HepG2 (cell line): ENCODE measurements around the gene ASCC3. TPM values are rescaled to one million over a fixed set of nuclear protein-coding genes. Genes with fewer than 3 reads are reported as not detected.

Experiments
- CC2D1A ChIP-seq: sonication (generic); formaldehyde crosslinking; IDR thresholded peaks from 2 replicates; pipeline ENCODE4 v1.8.1; 2023; ENCODE audit warnings: mild to moderate bottlenecking, missing genetic modification reagents
- FOXM1 ChIP-seq: sonication (generic); formaldehyde crosslinking; IDR thresholded peaks from 2 replicates; pipeline ENCODE4 v1.5.0; 2020; ENCODE audit warnings: missing genetic modification reagents
- HNRNPLL ChIP-seq: fragments of 200-400 bp; formaldehyde crosslinking; IDR thresholded peaks from 2 replicates; pipeline ENCODE4 v1.6.1; 2017; ENCODE audit warnings: mild to moderate bottlenecking, low read depth, low read length; ENCODE audit not compliant: poor library complexity, severe bottlenecking
- KAT2B ChIP-seq: fragments of 150-350 bp; IDR thresholded peaks from 2 replicates; pipeline ENCODE4 v1.6.1; 2014; ENCODE audit warnings: low read depth, low read length, borderline replicate concordance
- KLF12 ChIP-seq: sonication (generic); formaldehyde crosslinking; IDR thresholded peaks from 2 replicates; pipeline ENCODE4 v1.4.0; 2020; ENCODE audit warnings: missing genetic modification reagents, borderline replicate concordance
- MBNL3 ChIP-seq: fragments of 250-450 bp; sonication (Bioruptor Pico); conservative IDR thresholded peaks from 2 replicates; pipeline ENCODE4 v1.8.0; 2022; ENCODE audit warnings: mild to moderate bottlenecking, inconsistent platforms
- MTF2 ChIP-seq: sonication (generic); formaldehyde crosslinking; IDR thresholded peaks from 2 replicates; pipeline ENCODE4 v1.5.0; 2020; ENCODE audit warnings: missing genetic modification reagents, borderline replicate concordance
- MYNN ChIP-seq: sonication (generic); formaldehyde crosslinking; IDR thresholded peaks from 2 replicates; pipeline ENCODE4 v1.4.0; 2020; ENCODE audit warnings: mild to moderate bottlenecking, low read depth, missing genetic modification reagents
- NCOA5 ChIP-seq: sonication (generic); formaldehyde crosslinking; IDR thresholded peaks from 2 replicates; pipeline ENCODE4 v1.4.0; 2020; ENCODE audit warnings: missing genetic modification reagents
- POGZ ChIP-seq: sonication (generic); formaldehyde crosslinking; IDR thresholded peaks from 2 replicates; pipeline ENCODE4 v1.4.0; 2020; ENCODE audit warnings: mild to moderate bottlenecking, missing genetic modification reagents
- RXRA ChIP-seq: sonication (generic); formaldehyde crosslinking; IDR thresholded peaks from 2 replicates; pipeline ENCODE4 v1.5.1; 2020; ENCODE audit warnings: missing genetic modification reagents
- SAP130 ChIP-seq: IDR thresholded peaks from 2 replicates; pipeline ENCODE4 v1.6.1; 2016; ENCODE audit warnings: low read depth
- ZBTB38 ChIP-seq: sonication (generic); formaldehyde crosslinking; IDR thresholded peaks from 2 replicates; pipeline ENCODE4 v1.5.1; 2020; ENCODE audit warnings: mild to moderate bottlenecking, missing genetic modification reagents
- ZNF136 ChIP-seq: sonication (generic); formaldehyde crosslinking; IDR thresholded peaks from 2 replicates; pipeline ENCODE4 v1.8.1; 2022; ENCODE audit warnings: low read depth, mild to moderate bottlenecking, moderate library complexity, missing genetic modification reagents
- ZNF354B ChIP-seq: sonication (generic); formaldehyde crosslinking; IDR thresholded peaks from 2 replicates; pipeline ENCODE4 v1.8.0; 2022; ENCODE audit warnings: mild to moderate bottlenecking, missing genetic modification reagents
- ZNF772 ChIP-seq: sonication (generic); formaldehyde crosslinking; IDR thresholded peaks from 2 replicates; pipeline ENCODE4 v1.5.0; 2020; ENCODE audit warnings: mild to moderate bottlenecking, missing genetic modification reagents
- polyA plus RNA-seq, 8 experiments: library from polyadenylated mRNA; depleted of rRNA in 3 of 8; stranded (reverse) in 7 of 8; unstranded in 1 of 8; fragments of >200 nt; fragmentation: Illumina TruSeq in 4 of 8; extraction: Trizol in 4 of 8; gene quantifications; 2 replicates each; pipeline versions ENCODE4 v1.2.1 to v1.2.3, GENCODE V29; 2011 to 2016; ENCODE audit warnings: low read depth in 4 of 8, missing spikeins in 1 of 8, mixed read lengths in 1 of 8; ENCODE audit not compliant: insufficient read depth in 1 of 8
- total RNA-seq, 5 experiments: library from RNA; depleted of rRNA; stranded (reverse); fragments of >200 nt; fragmentation: Illumina TruSeq; extraction: Trizol; gene quantifications; 2 replicates each; pipeline ENCODE4 v1.2.3, GENCODE V29; 2016; ENCODE audit warnings: low read depth in 1 of 5
- TF ChIP-seq, protein P1 (sequence below): sonication (generic); formaldehyde crosslinking; IDR thresholded peaks from 2 replicates; pipeline ENCODE4 v1.4.0; 2020; ENCODE audit warnings: mild to moderate bottlenecking, missing genetic modification reagents
- TF ChIP-seq, protein P2 (sequence below): sonication (generic); formaldehyde crosslinking; IDR thresholded peaks from 2 replicates; pipeline ENCODE4 v1.4.0; 2020; ENCODE audit warnings: missing genetic modification reagents, low read depth, mild to moderate bottlenecking, borderline replicate concordance
- TF ChIP-seq, protein P3 (sequence below): sonication (generic); formaldehyde crosslinking; IDR thresholded peaks from 2 replicates; pipeline ENCODE4 v1.4.0; 2020; ENCODE audit warnings: missing genetic modification reagents, borderline replicate concordance

The ASCC3 gene
- total and polyA plus RNA-seq, 2 of the 13 experiments (the other 11 are each of a cell fraction or from before 2014, with no cell fraction given), result 23.1 to 55.7 TPM

DNA sequence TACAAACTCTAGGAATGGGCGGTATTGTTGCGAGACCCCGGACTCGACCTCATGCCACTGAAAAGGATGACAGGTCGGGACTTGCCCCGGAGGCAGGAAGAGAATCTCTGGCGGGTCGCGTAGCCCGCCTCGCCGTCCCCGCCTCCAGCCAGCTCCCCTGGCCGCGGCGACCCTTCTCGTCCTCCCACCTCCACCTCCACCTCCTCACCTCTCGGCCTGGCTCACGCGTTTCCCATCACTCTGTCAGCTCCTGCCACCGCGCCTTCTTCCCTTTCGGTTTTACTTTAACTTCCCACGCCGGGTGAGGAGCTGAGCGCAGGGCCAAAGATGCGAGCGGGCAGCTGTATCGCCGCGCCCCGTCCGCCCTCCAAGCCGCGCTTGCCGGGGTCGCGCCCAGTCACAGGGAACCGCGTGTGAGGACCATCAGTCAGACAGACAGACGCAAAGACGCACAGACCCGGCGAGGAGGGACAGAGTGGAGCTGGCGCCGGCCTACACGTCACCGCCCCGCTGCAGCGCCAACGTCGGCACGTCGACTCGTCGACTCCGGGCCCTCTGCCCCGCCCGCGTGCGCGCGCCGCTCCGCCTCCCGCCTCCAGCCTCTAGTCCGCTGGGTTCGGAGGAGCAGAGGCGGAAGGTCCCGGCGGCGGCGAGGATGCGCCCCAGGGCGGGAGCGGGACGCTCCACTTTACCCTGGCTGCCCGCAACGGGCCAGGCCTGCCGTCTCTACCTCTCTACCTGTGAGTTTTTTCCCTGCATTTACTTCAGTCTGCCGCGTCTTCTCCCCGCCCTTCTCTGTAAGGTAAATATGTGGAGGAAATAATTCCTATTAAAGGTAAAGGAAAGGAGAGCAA, at the start of gene ASCC3 (continued):
- TF ChIP-seq, protein P1, sequence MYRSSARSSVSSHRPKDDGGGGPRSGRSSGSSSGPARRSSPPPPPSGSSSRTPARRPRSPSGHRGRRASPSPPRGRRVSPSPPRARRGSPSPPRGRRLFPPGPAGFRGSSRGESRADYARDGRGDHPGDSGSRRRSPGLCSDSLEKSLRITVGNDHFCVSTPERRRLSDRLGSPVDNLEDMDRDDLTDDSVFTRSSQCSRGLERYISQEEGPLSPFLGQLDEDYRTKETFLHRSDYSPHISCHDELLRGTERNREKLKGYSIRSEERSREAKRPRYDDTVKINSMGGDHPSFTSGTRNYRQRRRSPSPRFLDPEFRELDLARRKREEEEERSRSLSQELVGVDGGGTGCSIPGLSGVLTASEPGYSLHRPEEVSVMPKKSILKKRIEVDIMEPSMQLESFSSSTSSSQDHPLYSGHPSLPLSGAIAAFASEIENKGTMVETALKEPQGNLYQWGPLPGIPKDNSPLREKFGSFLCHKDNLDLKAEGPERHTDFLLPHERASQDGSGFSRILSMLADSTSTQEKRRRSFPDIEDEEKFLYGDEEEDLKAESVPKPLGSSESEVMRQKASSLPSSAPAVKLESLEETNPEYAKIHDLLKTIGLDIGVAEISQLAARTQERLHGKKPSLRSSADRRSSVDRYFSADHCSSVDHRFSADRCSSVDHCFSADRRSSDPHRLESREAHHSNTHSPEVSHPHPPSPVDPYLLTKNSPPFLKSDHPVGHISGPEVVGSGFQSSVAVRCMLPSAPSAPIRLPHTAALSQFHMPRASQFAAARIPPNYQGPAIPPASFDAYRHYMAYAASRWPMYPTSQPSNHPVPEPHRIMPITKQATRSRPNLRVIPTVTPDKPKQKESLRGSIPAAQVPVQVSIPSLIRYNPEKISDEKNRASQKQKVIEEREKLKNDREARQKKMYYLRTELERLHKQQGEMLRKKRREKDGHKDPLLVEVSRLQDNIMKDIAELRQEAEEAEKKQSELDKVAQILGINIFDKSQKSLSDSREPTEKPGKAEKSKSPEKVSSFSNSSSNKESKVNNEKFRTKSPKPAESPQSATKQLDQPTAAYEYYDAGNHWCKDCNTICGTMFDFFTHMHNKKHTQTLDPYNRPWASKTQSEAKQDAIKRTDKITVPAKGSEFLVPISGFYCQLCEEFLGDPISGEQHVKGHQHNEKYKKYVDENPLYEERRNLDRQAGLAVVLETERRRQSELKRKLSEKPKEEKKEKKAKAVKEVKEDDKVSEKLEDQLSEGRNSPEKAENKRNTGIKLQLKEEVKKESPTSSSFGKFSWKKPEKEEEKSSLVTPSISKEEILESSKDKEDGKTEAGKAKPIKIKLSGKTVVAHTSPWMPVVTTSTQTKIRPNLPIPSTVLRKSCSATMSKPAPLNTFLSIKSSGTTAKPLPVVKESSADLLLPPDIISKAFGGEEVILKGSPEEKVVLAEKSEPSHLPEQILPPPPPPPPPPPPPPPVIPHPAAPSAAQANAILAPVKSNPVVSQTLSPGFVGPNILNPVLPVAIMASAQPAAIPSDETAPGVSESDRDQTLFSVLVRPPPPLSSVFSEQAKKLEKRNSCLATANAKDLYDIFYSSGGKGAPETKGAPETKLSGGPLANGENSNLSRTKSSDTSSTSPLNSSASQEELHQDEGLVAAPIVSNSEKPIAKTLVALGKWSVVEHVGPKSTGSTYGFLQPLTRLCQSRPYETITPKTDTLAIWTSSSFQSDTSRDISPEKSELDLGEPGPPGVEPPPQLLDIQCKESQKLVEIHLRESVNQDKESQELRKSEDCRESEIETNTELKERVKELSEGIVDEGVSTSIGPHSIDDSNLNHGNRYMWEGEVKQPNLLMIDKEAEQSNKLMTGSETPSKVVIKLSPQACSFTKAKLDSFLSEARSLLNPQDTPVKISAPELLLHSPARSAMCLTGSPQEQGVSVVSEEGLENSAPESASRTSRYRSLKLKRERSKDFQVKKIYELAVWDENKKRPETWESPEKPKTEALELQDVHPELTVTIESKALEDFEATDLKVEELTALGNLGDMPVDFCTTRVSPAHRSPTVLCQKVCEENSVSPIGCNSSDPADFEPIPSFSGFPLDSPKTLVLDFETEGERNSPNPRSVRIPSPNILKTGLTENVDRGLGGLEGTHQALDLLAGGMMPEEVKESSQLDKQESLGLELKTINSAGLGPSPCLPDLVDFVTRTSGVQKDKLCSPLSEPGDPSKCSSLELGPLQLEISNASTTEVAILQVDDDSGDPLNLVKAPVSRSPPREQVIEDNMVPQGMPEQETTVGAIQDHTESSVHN, result 0 out of 2 replicates have a peak, but pooled peaks have one; percentile 47
- no peak for TF ChIP-seq MBNL3 (CRISPR knock-in tag)
- peak; percentile 90; the same call in 1 of the 2 replicates for TF ChIP-seq ZBTB38 (CRISPR knock-in tag)
- no peak for TF ChIP-seq NCOA5
- peak; percentile 94; the same call in 1 of the 2 replicates for TF ChIP-seq MTF2 (CRISPR knock-in tag)
- TF ChIP-seq SAP130, result peak; percentile 95
- peak; percentile 60; the same call in 1 of the 2 replicates for TF ChIP-seq RXRA (CRISPR knock-in tag)
- no peak for TF ChIP-seq KAT2B
- TF ChIP-seq POGZ (CRISPR knock-in tag), result peak; percentile 88; the same call in 1 of the 2 replicates
- TF ChIP-seq ZNF772 (CRISPR knock-in tag), result peak; percentile 96
- TF ChIP-seq FOXM1 (CRISPR knock-in tag), result no peak
- no peak for TF ChIP-seq ZNF354B
- TF ChIP-seq, protein P2, sequence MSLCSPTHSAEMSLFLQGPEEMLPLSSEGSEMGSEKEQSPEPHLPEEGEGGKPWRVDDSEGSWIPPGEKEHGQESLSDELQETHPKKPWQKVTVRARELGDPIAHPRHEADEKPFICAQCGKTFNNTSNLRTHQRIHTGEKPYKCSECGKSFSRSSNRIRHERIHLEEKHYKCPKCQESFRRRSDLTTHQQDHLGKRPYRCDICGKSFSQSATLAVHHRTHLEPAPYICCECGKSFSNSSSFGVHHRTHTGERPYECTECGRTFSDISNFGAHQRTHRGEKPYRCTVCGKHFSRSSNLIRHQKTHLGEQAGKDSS (CRISPR knock-in tag), result no peak; the same call in none of the 2 replicates
- peak; percentile 48; the same call in 1 of the 2 replicates for TF ChIP-seq KLF12 (CRISPR knock-in tag)
- TF ChIP-seq CC2D1A, result no peak
- TF ChIP-seq, protein P3, sequence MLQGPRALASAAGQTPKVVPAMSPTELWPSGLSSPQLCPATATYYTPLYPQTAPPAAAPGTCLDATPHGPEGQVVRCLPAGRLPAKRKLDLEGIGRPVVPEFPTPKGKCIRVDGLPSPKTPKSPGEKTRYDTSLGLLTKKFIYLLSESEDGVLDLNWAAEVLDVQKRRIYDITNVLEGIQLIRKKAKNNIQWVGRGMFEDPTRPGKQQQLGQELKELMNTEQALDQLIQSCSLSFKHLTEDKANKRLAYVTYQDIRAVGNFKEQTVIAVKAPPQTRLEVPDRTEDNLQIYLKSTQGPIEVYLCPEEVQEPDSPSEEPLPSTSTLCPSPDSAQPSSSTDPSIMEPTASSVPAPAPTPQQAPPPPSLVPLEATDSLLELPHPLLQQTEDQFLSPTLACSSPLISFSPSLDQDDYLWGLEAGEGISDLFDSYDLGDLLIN (CRISPR knock-in tag), result no peak
- peak; percentile 86; the same call in 1 of the 2 replicates for TF ChIP-seq ZNF136 (CRISPR knock-in tag)
- 0 out of 2 replicates have a peak, but pooled peaks have one; percentile 72 for TF ChIP-seq MYNN (CRISPR knock-in tag)
- TF ChIP-seq HNRNPLL, result peak; percentile 87
